AG04449 (cell line): Measurements from ENCODE around the gene NINL.

Experiments
- CTCF ChIA-PET: fragments of 350-600 bp; formaldehyde crosslinking; extraction: SDS; loops from one replicate; lab custom pipeline; 2021; ENCODE audit warnings: antibody characterized with exemption; lab: Yijun Ruan, JAX
- POLR2A ChIA-PET: fragments of 400-600, 350-600 bp; formaldehyde crosslinking; extraction: SDS; loops from one replicate; lab custom pipeline; 2020; ENCODE audit warnings: antibody characterized with exemption, inconsistent platforms; lab: Yijun Ruan, JAX
- DNase-seq: peaks from one replicate; pipeline ENCODE4 v3.0.0-alpha.2; 2010; ENCODE audit warnings: low read depth, low spot score
- H3K4me3 ChIP-seq: 2 replicates; pipeline ENCODE4 v1.5.1; 2011; ENCODE audit warnings: low read depth, mild to moderate bottlenecking, control low read depth, low read length
- TF ChIP-seq, protein P1 (sequence below): IDR thresholded peaks from one replicate; pipeline ENCODE4 v1.5.1; 2011; ENCODE audit warnings: mild to moderate bottlenecking, moderate library complexity, low read length, control low read depth, inconsistent platforms; ENCODE audit not compliant: insufficient read depth; ENCODE audit errors: missing control alignments

Gene NINL

DNA sequence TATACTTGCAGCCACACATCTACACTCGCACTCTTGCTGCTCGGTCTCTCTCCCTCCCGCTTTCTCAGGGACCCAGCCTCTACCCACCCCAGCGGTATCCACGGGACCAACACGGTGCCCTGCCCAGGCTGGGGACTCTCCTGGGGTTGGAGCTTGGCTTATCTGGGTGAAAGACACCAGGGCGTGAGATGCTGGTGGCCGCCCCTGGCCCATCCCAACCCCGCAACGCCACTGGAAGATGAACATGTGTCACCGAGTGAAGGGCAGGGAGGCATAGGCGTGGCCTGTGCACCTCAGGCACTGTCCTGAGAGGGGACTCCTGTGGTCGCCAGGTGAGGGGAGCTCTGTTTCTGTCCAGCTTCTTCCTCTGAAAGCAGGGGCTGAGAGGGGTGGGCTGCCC, 47.4 kb downstream of the NINL start:
- CTCF ChIA-PET, result interaction anchor here (0.7 to 1.4 kb wide), 2 partner anchors 12 to 155 kb away, joined by 3 to 4 read pairs; no protein-coding TSS in a partner anchor
- no peak overlapping the region for H3K4me3 ChIP-seq
- no peak for DNase-seq
- POLR2A ChIA-PET, result no interaction called here
- TF ChIP-seq, protein P1, sequence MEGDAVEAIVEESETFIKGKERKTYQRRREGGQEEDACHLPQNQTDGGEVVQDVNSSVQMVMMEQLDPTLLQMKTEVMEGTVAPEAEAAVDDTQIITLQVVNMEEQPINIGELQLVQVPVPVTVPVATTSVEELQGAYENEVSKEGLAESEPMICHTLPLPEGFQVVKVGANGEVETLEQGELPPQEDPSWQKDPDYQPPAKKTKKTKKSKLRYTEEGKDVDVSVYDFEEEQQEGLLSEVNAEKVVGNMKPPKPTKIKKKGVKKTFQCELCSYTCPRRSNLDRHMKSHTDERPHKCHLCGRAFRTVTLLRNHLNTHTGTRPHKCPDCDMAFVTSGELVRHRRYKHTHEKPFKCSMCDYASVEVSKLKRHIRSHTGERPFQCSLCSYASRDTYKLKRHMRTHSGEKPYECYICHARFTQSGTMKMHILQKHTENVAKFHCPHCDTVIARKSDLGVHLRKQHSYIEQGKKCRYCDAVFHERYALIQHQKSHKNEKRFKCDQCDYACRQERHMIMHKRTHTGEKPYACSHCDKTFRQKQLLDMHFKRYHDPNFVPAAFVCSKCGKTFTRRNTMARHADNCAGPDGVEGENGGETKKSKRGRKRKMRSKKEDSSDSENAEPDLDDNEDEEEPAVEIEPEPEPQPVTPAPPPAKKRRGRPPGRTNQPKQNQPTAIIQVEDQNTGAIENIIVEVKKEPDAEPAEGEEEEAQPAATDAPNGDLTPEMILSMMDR, result no peak

DNA sequence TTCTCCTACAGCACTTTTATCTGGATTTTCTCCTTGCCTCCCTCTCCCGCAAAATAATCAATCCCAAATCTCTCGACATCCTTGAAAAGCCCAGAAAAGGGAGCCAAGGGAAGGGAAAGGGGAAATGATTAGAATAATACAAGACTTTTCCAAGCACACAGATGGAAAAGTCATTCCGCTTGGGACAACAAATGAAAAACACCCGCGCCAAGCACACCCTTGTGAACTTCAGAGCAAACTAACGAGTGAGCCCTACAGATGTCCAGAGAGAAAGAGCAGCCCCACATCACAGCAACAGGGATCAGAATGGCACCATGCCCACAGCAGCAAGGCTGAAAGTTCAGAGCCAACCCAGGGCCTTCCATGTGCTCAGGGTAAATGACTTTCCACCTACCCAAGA, 49.6 kb downstream of the NINL start:
- TF ChIP-seq, protein P1, result no peak
- ChIA-PET CTCF (no interaction called here), POLR2A (no interaction called here)
- no peak for DNase-seq
- H3K4me3 ChIP-seq, result no peak overlapping the region

DNA sequence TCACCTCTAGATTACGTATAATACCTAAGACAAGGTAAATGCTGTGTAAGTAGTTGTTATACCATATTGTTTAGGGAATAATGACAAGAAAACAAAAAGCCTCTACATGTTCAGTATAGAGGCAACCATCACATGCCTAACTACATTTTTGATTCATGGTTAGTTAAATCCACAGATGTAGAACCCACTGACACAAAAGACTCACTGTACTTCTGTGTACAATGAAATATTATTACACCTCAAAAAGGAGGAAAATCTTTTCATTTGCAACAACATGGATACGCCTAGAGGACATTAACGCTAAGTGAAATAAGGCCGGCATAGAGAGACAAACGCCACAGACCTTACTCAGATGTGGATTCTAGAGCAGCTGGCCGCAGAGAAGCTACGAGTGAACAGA, 50.5 kb downstream of the NINL start:
- CTCF ChIA-PET, result no interaction called here
- TF ChIP-seq, protein P1, result no peak
- H3K4me3 ChIP-seq, result no peak overlapping the region
- POLR2A ChIA-PET, result no interaction called here
- DNase-seq, result no peak

DNA sequence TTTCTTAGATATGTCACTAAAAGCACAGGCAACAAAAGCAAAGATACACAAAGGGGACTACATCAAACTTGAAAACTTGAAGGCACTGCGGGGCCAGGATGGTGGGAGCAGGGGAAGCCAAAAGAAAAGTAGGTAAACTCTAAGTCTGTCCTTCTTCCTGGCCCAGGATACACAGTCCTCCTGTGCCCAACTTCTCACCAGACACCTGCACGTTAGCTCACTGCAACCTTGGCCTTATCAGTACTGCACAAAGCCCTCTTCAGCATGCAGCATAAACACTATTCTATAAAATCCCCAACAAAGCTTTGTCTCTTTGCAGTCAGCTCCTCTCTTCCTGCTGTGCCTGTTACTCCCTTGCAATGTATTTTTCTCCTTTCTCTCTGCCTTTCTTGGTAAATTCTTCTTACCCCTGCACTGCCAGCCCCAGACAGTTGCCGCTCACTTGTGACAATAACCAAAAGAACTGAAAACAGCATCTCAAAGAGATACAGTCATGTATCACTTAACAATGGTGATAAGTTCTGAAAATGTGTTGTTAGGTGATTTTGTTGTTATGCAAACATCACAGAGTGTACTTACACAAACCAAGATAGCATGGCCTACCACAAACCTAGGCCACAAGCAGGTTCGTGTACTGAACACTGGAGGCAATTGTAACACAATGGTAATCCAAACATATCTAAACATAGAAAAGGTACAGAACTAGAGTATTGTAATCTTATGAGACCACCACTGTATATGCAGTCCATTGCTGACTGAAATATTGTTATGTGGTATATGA, 51.2 kb downstream of the NINL start:
- no peak overlapping the region for H3K4me3 ChIP-seq
- CTCF ChIA-PET, result interaction anchor here (1.7 kb wide), 1 partner anchor 18 kb away, joined by 4 read pairs; no protein-coding TSS in a partner anchor
- TF ChIP-seq, protein P1, result no peak

DNA sequence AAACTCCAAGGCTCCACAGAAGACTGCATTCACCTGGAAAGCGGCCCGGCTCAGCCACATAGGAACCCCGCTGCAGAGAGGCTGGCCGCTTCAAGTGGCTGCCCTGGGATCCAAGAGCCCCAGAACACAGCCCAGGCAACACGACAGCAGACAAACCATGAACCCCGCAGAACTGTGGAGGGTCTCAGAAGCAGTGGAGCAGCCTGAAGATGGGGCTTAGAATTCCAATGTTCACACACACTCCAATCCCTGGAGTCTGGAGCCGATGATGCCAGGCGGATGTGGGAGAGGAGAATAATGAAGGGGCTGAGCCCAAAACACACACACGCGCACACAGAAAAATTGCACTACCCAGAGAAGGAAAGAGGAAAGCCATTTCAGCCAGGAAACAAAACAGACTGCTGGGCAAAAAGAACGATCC, 52.4 kb downstream of the NINL start:
- TF ChIP-seq, protein P1, result no peak
- CTCF ChIA-PET, result interaction anchor here (1.7 to 3.0 kb wide), 2 partner anchors 8 to 19 kb away, joined by 4 to 12 read pairs; no protein-coding TSS in a partner anchor
- POLR2A ChIA-PET, result no interaction called here
- DNase-seq, result no peak
- H3K4me3 ChIP-seq, result no peak overlapping the region

More for the DNA sequence above, 51.2 kb downstream of the NINL start:
- POLR2A ChIA-PET, result no interaction called here
- no peak for DNase-seq

DNA sequence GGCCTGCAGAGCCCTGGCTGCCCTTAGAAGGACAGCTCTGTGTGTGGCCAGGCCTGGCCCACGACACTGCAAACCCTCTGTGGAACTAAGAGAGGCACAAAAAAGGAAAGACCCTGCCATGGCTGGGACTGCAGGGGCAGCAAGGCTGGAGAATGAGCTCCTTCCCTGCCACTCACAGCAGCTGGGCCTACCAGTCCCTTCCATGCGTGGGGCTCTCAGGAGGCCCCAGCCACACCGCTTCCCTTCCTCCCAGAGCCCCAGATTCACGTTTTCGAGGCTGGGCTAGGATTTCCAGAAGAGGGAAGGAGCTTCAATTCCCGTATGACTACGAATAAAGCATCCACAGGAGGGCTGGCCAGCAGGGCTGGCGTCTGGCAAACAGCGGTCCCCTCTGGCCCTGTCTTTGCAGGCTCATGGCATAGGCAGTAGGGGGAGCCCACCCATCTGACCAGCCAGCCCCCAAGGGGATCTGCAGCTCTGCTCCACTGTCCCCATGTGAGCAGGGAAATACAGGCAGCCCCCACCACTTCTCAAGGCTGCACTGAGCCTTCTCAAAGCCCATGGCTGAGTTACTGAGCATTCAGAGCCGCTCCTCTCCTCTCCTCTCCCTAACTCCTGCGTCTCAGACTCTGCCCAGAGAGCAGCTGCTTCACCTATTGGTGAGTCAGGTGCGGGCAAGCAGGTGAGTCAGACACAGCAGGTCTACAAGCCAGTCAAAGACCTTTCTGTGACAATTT, 53.1 kb downstream of the NINL start:
- POLR2A ChIA-PET, result interaction anchor here (0.6 kb wide), 1 partner anchor 145 kb away, joined by 3 read pairs; no protein-coding TSS in a partner anchor
- DNase-seq, result no peak
- H3K4me3 ChIP-seq, result no peak overlapping the region
- TF ChIP-seq, protein P1, result no peak
- CTCF ChIA-PET, result interaction anchor here (1.3 to 3.0 kb wide), 2 partner anchors 9 to 13 kb away, joined by 6 to 12 read pairs; no protein-coding TSS in a partner anchor
